ENCODE data around the gene SRP19. TPM values are rescaled to one million over a fixed set of nuclear protein-coding genes. Genes with fewer than 3 reads are reported as not detected.

Gene SRP19
- 49.2 to 60.9 TPM (median 55.7 TPM) in 3 replicates for total RNA-seq
- long read RNA-seq, transcript SRP19-205 (2 exons, 473 nt) = minor isoform, 8 of 95 reads
- long read RNA-seq, transcript SRP19-201 (5 exons, 937 nt) = minor isoform, 8 of 95 reads
- long read RNA-seq, transcript SRP19-206 (5 exons, 2,841 nt) = major isoform, 66 of 95 reads
- long read RNA-seq, partial matches to known transcripts = 1 of 95 reads
- long read RNA-seq, other reads (novel, unspliced or antisense) = 8 of 95 reads

- Mint-ChIP-seq H3K27ac (ENCODE audit: unreplicated experiment) (peak within 1 kb of the TSS; percentile 98), H3K4me3 (ENCODE audit: unreplicated experiment) (peak within 1 kb of the TSS; percentile 96), H3K9me3 (ENCODE audit: low read depth) (no peaks in the 10 kb centered on the region), H3K4me1 (ENCODE audit: low read depth) (peaks cover 30% of the 10 kb centered on the region), H3K36me3 (ENCODE audit: low read depth) (peaks cover 8% of the 10 kb centered on the region), H3K27me3 (ENCODE audit: low read depth) (no peaks in the 10 kb centered on the region)
- peak; percentile 96 for DNase-seq (ENCODE audit: low spot score)
- peak; percentile 40 for TF ChIP-seq CTCF (IDR thresholded peaks at IDR 0.05)
Observed at GRCh38 chr5:112860929-112861637, at the start of gene SRP19. Gene SRP19, plus strand, starts transcription at chr5:112861287. Its CDS starts 90 bp downstream, at chr5:112861377.

GRCh38 chr5:112812549-112812948, 48.5 kb upstream of the SRP19 start:
- no peak for TF ChIP-seq CTCF (IDR thresholded peaks at IDR 0.05)
- no peaks in the 10 kb centered on the region for H3K27me3 Mint-ChIP-seq (ENCODE audit: low read depth)
- no peaks in the 10 kb centered on the region for H3K4me1 Mint-ChIP-seq (ENCODE audit: low read depth)
- H3K4me3 Mint-ChIP-seq (ENCODE audit: unreplicated experiment) = no peak overlapping the region
- H3K27ac Mint-ChIP-seq (ENCODE audit: unreplicated experiment) = no peak overlapping the region
- H3K9me3 Mint-ChIP-seq (ENCODE audit: low read depth) = peaks cover 5% of the 10 kb centered on the region
- H3K36me3 Mint-ChIP-seq (ENCODE audit: low read depth) = peaks cover 34% of the 10 kb centered on the region
- no peak for DNase-seq (ENCODE audit: low spot score)

GRCh38 chr5:112820246-112820645, 40.8 kb upstream of the SRP19 start:
- Mint-ChIP-seq H3K4me1 (ENCODE audit: low read depth) (no peaks in the 10 kb centered on the region), H3K9me3 (ENCODE audit: low read depth) (no peaks in the 10 kb centered on the region), H3K4me3 (ENCODE audit: unreplicated experiment) (no peak overlapping the region), H3K36me3 (ENCODE audit: low read depth) (peaks cover 31% of the 10 kb centered on the region), H3K27me3 (ENCODE audit: low read depth) (no peaks in the 10 kb centered on the region), H3K27ac (ENCODE audit: unreplicated experiment) (no peak overlapping the region)
- no peak for TF ChIP-seq CTCF (IDR thresholded peaks at IDR 0.05)
- DNase-seq (ENCODE audit: low spot score) = no peak

GRCh38 chr5:112822456-112822855, 38.6 kb upstream of the SRP19 start:
- H3K4me3 Mint-ChIP-seq (ENCODE audit: unreplicated experiment) = no peak overlapping the region

More at GRCh38 chr5:112822456-112822855, 38.6 kb upstream of the SRP19 start:
- Mint-ChIP-seq H3K4me1 (ENCODE audit: low read depth) (no peaks in the 10 kb centered on the region), H3K27me3 (ENCODE audit: low read depth) (no peaks in the 10 kb centered on the region), H3K27ac (ENCODE audit: unreplicated experiment) (no peak overlapping the region), H3K36me3 (ENCODE audit: low read depth) (peaks cover 29% of the 10 kb centered on the region), H3K9me3 (ENCODE audit: low read depth) (no peaks in the 10 kb centered on the region)
- DNase-seq (ENCODE audit: low spot score) = no peak
- no peak for TF ChIP-seq CTCF (IDR thresholded peaks at IDR 0.05)

Measured in chondrocyte (in vitro differentiated cells).